ENCODE results near the gene GPN1.

DNA sequence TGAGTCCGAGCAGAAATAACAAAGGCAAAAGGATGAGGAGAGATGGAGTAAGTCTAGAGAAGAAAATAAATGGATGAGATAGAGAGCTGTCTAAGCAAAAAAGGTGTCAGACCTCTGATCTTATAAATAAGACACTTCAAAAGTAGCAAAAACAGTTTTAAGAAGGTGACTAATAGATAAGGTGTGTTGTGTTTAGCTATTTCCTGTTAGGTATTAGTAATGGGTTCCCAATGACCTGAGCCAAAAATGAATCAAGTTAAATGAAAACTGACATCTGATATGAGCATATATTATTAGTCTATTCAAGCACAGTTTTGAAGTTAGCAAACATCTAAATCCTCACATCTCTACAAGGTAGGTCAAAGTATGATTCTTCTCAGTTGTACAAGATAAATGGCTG lies 23.9 kb downstream of the GPN1 start:
- TF ChIP-seq, protein P1, sequence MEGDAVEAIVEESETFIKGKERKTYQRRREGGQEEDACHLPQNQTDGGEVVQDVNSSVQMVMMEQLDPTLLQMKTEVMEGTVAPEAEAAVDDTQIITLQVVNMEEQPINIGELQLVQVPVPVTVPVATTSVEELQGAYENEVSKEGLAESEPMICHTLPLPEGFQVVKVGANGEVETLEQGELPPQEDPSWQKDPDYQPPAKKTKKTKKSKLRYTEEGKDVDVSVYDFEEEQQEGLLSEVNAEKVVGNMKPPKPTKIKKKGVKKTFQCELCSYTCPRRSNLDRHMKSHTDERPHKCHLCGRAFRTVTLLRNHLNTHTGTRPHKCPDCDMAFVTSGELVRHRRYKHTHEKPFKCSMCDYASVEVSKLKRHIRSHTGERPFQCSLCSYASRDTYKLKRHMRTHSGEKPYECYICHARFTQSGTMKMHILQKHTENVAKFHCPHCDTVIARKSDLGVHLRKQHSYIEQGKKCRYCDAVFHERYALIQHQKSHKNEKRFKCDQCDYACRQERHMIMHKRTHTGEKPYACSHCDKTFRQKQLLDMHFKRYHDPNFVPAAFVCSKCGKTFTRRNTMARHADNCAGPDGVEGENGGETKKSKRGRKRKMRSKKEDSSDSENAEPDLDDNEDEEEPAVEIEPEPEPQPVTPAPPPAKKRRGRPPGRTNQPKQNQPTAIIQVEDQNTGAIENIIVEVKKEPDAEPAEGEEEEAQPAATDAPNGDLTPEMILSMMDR (IDR thresholded peaks at IDR 0.05; ENCODE audit: insufficient read depth, low read depth, low read length) = no peak
- TF ChIP-seq EZH2 (IDR thresholded peaks at IDR 0.05; ENCODE audit: insufficient read depth, low read length) = no peak
